HG02763 (cell line): Measurements from ENCODE around the gene NDUFS8.

Source experiments
- ATAC-seq: cut with Tn5 transposase; IDR thresholded peaks from one replicate; pipeline ENCODE4 v1.9.1; 2021; ENCODE audit warnings: mild to moderate bottlenecking, moderate library complexity; ENCODE audit not compliant: unreplicated experiment

The NDUFS8 gene

GRCh38 chr11:68014947-68015447, 15.5 kb upstream of the NDUFS8 start:
- ATAC-seq = no peak

- no peak for ATAC-seq
These were observed 15.0 kb upstream of the NDUFS8 start for GRCh38 chr11:68015467-68015866.

DNA sequence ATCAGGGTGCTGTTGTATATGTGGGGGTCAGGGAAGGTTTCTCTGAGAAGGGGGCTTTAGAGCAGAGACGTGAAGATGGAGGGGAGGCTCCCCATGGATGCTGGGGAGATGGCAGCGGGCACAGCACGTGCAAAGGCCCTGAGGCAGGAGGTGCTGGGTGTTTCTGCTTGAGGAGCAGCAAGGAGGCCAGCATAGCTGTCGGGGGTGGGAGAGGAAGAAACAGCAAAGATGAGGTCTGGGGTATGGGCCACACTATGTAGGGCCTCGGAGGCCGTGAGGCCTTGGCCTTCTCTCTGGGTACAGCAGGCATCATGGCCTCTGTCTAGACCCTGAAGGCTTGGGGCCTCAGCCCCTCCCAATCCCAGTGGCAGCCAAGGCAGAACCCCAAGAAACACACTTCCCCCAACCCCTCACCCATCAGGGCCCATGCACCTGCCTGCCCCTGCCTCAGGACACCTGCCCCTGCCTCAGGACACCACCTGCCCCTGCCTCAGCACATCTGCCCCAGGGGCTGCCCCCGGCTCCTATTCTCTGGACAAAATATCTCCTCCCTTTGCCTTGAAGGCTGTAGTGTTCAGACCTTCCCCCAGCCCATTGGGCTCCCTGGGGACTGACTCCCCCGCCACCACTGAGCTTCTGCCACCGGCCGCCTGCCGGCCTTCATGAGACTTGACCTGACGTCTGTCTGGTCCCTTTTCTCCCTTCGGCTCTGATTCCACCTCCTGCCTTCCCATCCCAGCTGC, 14.1 kb upstream of the NDUFS8 start:
- no peak for ATAC-seq

GRCh38 chr11:68016904-68017817, 13.3 kb upstream of the NDUFS8 start:
- no peak for ATAC-seq

GRCh38 chr11:68017980-68018729, 12.3 kb upstream of the NDUFS8 start:
- ATAC-seq = no peak

DNA sequence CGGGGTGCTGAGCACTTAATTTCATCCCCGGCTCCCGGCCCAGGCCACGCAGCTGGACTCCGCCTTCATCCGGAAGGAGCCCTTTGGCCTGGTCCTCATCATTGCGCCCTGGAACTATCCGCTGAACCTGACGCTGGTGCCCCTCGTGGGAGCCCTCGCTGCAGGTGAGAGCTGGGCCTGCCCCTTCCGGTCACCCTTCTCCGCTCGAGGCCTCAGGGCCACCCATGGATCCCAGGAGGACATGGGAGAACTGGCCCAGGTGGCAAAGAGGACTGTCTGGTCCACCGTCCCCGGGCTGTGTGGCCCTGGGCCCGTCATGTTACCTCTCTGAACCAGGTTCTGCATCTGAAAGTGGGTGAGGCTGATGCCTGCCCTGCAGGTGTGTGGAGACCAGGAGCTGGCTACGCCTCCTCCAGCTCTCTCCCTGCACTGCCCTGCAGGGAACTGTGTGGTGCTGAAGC, 11.7 kb upstream of the NDUFS8 start:
- no peak for ATAC-seq

DNA sequence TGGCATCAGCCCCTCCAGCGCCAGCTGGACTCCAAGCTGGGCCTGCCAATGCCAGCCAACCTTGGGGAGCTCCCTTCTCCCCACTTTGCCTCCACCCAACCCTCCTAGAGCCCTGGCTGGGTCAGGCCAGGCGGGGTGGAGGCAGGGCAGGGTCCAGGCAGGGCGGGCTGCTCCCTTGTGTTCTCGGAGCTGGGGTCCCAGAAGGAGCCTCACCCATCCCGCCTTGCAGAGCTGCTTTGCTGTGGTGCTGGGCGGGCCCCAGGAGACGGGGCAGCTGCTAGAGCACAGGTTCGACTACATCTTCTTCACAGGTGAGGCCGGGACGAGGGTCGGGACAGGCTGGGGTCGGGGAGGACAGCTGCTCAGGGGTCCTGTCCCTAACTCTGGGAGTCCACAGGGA, 11.0 kb upstream of the NDUFS8 start:
- ATAC-seq = no peak

- ATAC-seq = no peak
These were observed 9.9 kb upstream of the NDUFS8 start for GRCh38 chr11:68020575-68020974.

GRCh38 chr11:68021167-68021787, 9.2 kb upstream of the NDUFS8 start:
- ATAC-seq = no peak

- no peak for ATAC-seq
These were observed 8.0 kb upstream of the NDUFS8 start for GRCh38 chr11:68022531-68022930.

- no peak for ATAC-seq
These were observed 6.0 kb upstream of the NDUFS8 start for GRCh38 chr11:68024508-68024907.

DNA sequence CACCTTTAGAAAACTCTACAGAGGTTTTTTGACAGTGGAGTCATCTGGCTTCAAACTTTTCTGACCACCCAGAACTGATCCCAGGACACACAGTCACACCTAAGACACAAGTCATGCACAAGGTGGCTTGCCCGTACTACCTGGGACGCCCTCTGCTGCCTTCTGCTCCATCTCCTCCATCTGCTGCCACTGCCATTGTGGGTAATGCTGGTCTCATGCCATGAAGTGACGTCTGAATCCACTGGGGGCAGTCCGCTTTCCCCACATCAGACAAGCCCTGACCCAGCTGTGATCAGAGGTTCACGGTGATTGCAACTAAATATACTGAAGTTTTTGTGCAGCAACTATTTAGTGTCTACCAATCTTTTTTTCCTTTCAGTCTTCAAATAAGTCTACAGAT, 5.4 kb upstream of the NDUFS8 start:
- no peak for ATAC-seq

DNA sequence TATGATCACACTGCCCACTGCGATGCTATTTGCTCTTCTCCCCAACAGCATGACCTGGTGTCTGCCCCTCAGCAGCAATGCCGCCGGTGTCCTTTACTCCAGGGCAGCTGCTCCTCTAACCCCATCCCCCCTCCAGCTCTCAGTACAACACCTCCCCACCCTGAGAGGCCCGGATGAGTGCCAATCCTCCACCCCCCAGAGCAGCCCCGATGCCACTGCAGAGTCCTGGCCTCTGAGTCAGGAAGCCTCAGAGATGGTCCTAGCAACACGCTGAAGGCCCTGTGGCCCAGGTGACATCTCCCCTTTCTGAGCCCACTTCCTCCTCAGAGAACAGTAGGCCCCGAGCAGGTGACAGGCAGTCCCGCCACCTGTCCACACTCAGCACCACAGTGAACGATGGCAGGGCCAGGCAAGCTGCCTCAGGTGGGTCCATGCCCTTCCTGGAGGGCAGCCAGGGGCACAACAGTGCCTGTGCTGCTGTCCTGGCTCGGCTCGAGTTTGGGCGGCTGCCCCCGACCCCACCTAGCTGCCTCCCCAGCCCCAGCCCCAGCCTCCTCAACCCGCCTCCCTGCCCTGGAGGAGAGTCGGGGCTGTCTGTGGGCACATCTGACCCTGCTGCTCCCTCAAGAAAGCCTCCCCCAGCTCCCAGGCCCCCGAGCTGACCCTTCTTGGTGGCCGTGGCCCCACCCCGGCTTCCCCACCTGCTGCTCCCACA, 3.9 kb upstream of the NDUFS8 start:
- ATAC-seq = no peak

DNA sequence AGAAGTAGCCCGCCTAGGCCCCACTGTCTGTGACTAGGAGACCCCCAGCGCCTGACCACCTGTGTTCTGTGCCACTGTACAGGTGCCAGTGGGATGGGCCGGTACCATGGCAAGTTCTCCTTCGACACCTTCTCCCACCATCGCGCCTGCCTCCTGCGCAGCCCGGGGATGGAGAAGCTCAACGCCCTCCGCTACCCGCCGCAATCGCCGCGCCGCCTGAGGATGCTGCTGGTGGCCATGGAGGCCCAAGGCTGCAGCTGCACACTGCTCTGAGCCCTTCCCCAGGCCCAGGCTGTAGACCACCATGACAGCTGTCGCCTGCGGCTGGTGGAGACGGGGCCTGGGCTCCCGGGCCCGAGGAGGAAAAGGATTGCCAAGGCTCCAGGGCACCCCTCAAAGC, 2.8 kb upstream of the NDUFS8 start:
- no peak for ATAC-seq

- ATAC-seq = no peak
These were observed 1.5 kb upstream of the NDUFS8 start for GRCh38 chr11:68028802-68029545.

GRCh38 chr11:68031144-68031464, 623 bp downstream of the NDUFS8 start:
- no peak for ATAC-seq

- ATAC-seq = no peak
These were observed 1.5 kb downstream of the NDUFS8 start for GRCh38 chr11:68032003-68032402.

DNA sequence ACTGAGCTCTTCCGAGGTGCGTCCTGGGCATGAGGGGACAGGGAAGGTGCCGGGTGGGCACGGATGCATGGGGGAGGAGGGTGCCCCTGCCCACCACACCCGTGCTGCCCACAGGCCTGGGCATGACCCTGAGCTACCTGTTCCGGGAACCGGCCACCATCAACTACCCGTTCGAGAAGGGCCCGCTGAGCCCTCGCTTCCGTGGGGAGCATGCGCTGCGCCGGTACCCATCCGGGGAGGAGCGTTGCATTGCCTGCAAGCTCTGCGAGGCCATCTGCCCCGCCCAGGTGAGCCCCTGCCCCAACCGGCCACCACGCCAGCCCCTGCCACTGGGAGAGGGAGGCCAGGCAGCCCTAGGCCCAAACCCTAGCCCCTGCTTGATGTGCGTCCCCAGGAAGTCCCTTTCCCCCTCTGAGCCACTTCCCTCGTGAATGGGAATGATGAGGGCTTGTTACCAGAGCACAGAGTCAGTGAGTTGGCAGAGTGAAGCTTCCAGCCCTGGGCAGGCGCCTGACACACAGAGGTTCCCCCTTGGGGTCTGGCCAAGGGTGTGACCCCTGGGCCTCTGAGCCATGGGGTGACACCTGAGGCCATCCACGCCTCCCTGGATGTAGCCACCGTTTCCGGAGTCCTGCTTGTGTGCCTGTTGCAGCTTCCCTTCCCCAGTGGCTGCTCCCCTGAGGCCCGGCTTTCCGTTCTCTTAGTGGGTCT, 2.7 kb downstream of the NDUFS8 start:
- no peak for ATAC-seq

DNA sequence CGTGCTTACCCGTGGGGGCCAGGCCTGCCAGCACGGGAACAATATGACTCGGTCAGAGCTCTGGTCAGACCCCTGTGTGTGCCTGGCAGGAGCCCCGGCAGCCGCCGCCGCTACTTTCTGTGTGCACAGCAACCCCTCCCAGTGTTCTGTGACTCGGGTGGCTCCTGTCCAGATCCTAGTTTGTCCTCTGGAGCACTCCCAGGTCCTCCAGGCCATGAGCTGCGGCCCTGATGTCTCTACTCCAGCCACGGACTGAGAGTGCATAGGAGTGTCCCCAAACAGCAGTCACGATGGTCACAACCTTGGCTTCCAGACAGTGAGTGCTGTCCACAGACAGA, 3.2 kb downstream of the NDUFS8 start:
- ATAC-seq = no peak
